H9 (cell line): ENCODE data around the gene HLX. TPM values are rescaled to one million over a fixed set of nuclear protein-coding genes. Genes with fewer than 3 reads are reported as not detected.

ENCODE experiments used
- DNase-seq: peaks from one replicate; pipeline ENCODE4 v3.0.0-alpha.2; 2017
- H2AFZ ChIP-seq: one replicate; pipeline ENCODE4 v1.6.1; 2013; ENCODE audit warnings: mild to moderate bottlenecking, low read length, control low read depth, moderate library complexity
- H2AK5ac ChIP-seq: 2 replicates; pipeline ENCODE4 v1.6.1; 2013; ENCODE audit warnings: low read length, control low read depth, mixed read lengths; ENCODE audit not compliant: insufficient read length
- H2BK120ac ChIP-seq: one replicate; pipeline ENCODE4 v1.6.1; 2013; ENCODE audit warnings: low read depth, mild to moderate bottlenecking, low read length, control low read depth, inconsistent platforms; ENCODE audit not compliant: poor library complexity, severe bottlenecking
- H2BK12ac ChIP-seq: 2 replicates; pipeline ENCODE4 v1.6.1; 2013; ENCODE audit warnings: low read length, control low read depth, mixed read lengths, low read depth; ENCODE audit not compliant: insufficient read length
- H2BK15ac ChIP-seq: 2 replicates; pipeline ENCODE4 v1.6.1; 2013; ENCODE audit warnings: low read depth, low read length, control low read depth
- H2BK20ac ChIP-seq: one replicate; pipeline ENCODE4 v1.6.1; 2013; ENCODE audit warnings: low read depth, mild to moderate bottlenecking, low read length, control low read depth, inconsistent platforms; ENCODE audit not compliant: poor library complexity, severe bottlenecking
- H2BK5ac ChIP-seq: 2 replicates; pipeline ENCODE4 v1.6.1; 2013; ENCODE audit warnings: low read length, control low read depth, mixed read lengths; ENCODE audit not compliant: insufficient read length
- H3K14ac ChIP-seq: 2 replicates; pipeline ENCODE4 v1.6.1; 2013; ENCODE audit warnings: low read length, control low read depth; ENCODE audit not compliant: insufficient read depth
- H3K18ac ChIP-seq: 2 replicates; pipeline ENCODE4 v1.6.1; 2013; ENCODE audit warnings: low read depth, mild to moderate bottlenecking, mixed read lengths, low read length, control low read depth; ENCODE audit not compliant: insufficient read length
- H3K23ac ChIP-seq: 2 replicates; pipeline ENCODE4 v1.6.1; 2013; ENCODE audit warnings: low read length, control low read depth, mixed read lengths, low read depth; ENCODE audit not compliant: insufficient read length
- H3K23me2 ChIP-seq: 2 replicates; pipeline ENCODE4 v1.6.1; 2013; ENCODE audit warnings: low read depth, mild to moderate bottlenecking, mixed read lengths, low read length, control low read depth; ENCODE audit not compliant: insufficient read length, poor library complexity, severe bottlenecking
- H3K27ac ChIP-seq: 2 replicates; pipeline ENCODE4 v1.5.1; 2013; ENCODE audit warnings: low read length, control low read depth, mixed read lengths, low read depth; ENCODE audit not compliant: insufficient read length
- H3K27me3 ChIP-seq: 2 replicates; pipeline ENCODE4 v1.6.1; 2013; ENCODE audit warnings: low read length, control low read depth, inconsistent platforms; ENCODE audit not compliant: insufficient read depth
- H3K4ac ChIP-seq: 2 replicates; pipeline ENCODE4 v1.6.1; 2013; ENCODE audit warnings: low read depth, mild to moderate bottlenecking, control low read depth, inconsistent platforms, low read length, moderate library complexity
- H3K4me1 ChIP-seq: 2 replicates; pipeline ENCODE4 v1.6.1; 2013; ENCODE audit warnings: low read length, control low read depth, inconsistent platforms; ENCODE audit not compliant: insufficient read depth
- H3K4me2 ChIP-seq: 2 replicates; pipeline ENCODE4 v1.6.1; 2013; ENCODE audit warnings: low read length, control low read depth, mixed read lengths; ENCODE audit not compliant: insufficient read length, insufficient read depth
- H3K56ac ChIP-seq: 2 replicates; pipeline ENCODE4 v1.6.1; 2013; ENCODE audit warnings: low read depth, mild to moderate bottlenecking, mixed read lengths, low read length, control low read depth; ENCODE audit not compliant: insufficient read length
- H3K79me1 ChIP-seq: 2 replicates; pipeline ENCODE4 v1.6.1; 2013; ENCODE audit warnings: low read depth, mild to moderate bottlenecking, moderate library complexity, low read length, control low read depth, inconsistent platforms; ENCODE audit not compliant: insufficient read depth, poor library complexity, severe bottlenecking
- H3K79me2 ChIP-seq: 2 replicates; pipeline ENCODE4 v1.6.1; 2013; ENCODE audit warnings: low read length, control low read depth, inconsistent platforms; ENCODE audit not compliant: insufficient read depth
- H3K9ac ChIP-seq: 2 replicates; pipeline ENCODE4 v1.6.1; 2013; ENCODE audit warnings: low read length, control low read depth, mixed read lengths; ENCODE audit not compliant: insufficient read length; ENCODE audit errors: extremely low read depth
- H3K9me3 ChIP-seq: one replicate; pipeline ENCODE4 v1.6.1; 2013; ENCODE audit warnings: low read depth, low read length, inconsistent platforms; ENCODE audit not compliant: control insufficient read depth
- H3T11ph ChIP-seq: one replicate; pipeline ENCODE4 v1.6.1; 2013; ENCODE audit warnings: mild to moderate bottlenecking, low read length, control low read depth, inconsistent platforms
- H4K20me1 ChIP-seq: one replicate; pipeline ENCODE4 v1.6.1; 2013; ENCODE audit not compliant: control insufficient read depth, insufficient read length, insufficient read depth
- H4K5ac ChIP-seq: 2 replicates; pipeline ENCODE4 v1.6.1; 2013; ENCODE audit warnings: low read depth, mild to moderate bottlenecking, mixed read lengths, low read length, control low read depth; ENCODE audit not compliant: insufficient read length
- H4K8ac ChIP-seq: replicated peaks from 2 replicates; pipeline ENCODE4 v1.6.1; 2013; ENCODE audit warnings: low read length, control low read depth, mixed read lengths, low read depth; ENCODE audit not compliant: insufficient read length
- H4K91ac ChIP-seq: 2 replicates; pipeline ENCODE4 v1.6.1; 2013; ENCODE audit warnings: low read depth, mild to moderate bottlenecking, moderate library complexity, mixed read lengths, low read length, control low read depth; ENCODE audit not compliant: insufficient read length
- H3K27ac Mint-ChIP-seq, 3 experiments: 2 replicates in 2 of 3; 3 replicates in 1 of 3; pipeline ENCODE4 v1.8.0; 2020 to 2021; ENCODE audit warnings: mixed read lengths in 3 of 3, mild to moderate bottlenecking in 1 of 3, moderate library complexity in 1 of 3
- H3K27me3 Mint-ChIP-seq: 2 replicates; pipeline ENCODE4 v1.8.0; 2021; ENCODE audit warnings: low read depth, mild to moderate bottlenecking, moderate library complexity, mixed read lengths
- H3K36me3 Mint-ChIP-seq, 3 experiments: 2 replicates in 2 of 3; 3 replicates in 1 of 3; pipeline ENCODE4 v1.8.0; 2020 to 2021; ENCODE audit warnings: low read depth in 3 of 3, mixed read lengths in 3 of 3; ENCODE audit not compliant: insufficient read depth in 1 of 3
- H3K4me1 Mint-ChIP-seq, 2 experiments: 2 replicates each; pipeline ENCODE4 v1.8.0; 2020; ENCODE audit warnings: mixed read lengths in 2 of 2
- H3K4me3 Mint-ChIP-seq, 2 experiments: 2 replicates in 1 of 2; 3 replicates in 1 of 2; pipeline ENCODE4 v1.8.0; 2020 to 2021; ENCODE audit warnings: mild to moderate bottlenecking in 2 of 2, mixed read lengths in 2 of 2, moderate library complexity in 1 of 2
- H3K9me3 Mint-ChIP-seq, 2 experiments: 2 replicates in 1 of 2; 3 replicates in 1 of 2; pipeline ENCODE4 v1.8.0; 2020; ENCODE audit warnings: mild to moderate bottlenecking in 2 of 2, mixed read lengths in 2 of 2, moderate library complexity in 1 of 2
- WGBS: extraction: QIAGEN DNeasy Blood & Tissue Kit; methylation state at CpG from one replicate; pipeline ENCODE4 v1.1.7; 2013; ENCODE audit warnings: missing lambda C conversion rate, low lambda C conversion rate, mixed read lengths; ENCODE audit not compliant: insufficient read length; ENCODE audit errors: extremely low coverage; 5-methylcytosine and 5-hydroxymethylcytosine counted together
- total RNA-seq: library from RNA; stranded (reverse); gene quantifications from 2 replicates; pipeline ENCODE4 v1.2.1, GENCODE V29; 2021
- TF ChIP-seq, protein P1 (sequence below): fragments of 200-600 bp; sonication (generic); conservative IDR thresholded peaks from 3 replicates; pipeline ENCODE4 v1.8.0; 2021; ENCODE audit warnings: antibody characterized with exemption, mild to moderate bottlenecking

The HLX gene
- total RNA-seq, 1 experiment from 2014 or later: 0.37 TPM

DNA sequence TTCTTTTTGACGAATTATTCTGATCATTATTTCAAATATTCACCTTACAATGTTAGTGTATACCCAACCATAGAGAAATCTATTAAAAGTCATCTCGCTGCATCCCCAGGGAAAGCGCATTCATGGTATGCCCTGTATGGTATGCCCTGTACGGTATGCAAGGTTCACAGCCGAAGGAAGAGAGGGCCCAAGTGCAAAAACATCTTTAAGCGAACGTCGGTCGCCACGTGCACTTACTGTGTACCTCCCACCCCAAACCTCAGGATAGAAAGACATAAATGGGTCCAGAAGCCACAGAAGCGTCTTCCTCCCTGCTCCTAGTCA, 14.4 kb downstream of the HLX start:
- H3K27ac Mint-ChIP-seq: no peak overlapping the region
- H3K4me3 Mint-ChIP-seq: peak overlapping the region; percentile 49 to 78; a peak in 4 of 5 replicates
- H2BK120ac ChIP-seq: no peak overlapping the region
- no peak overlapping the region for H2BK12ac ChIP-seq
- H4K5ac ChIP-seq: no peak overlapping the region
- H2BK15ac ChIP-seq: no peak overlapping the region
- no peak overlapping the region for H3K9ac ChIP-seq
- no peak overlapping the region for H2AK5ac ChIP-seq
- peak overlapping the region; percentile 49 for H3K4me2 ChIP-seq
- H2BK5ac ChIP-seq: no peak overlapping the region
- H3K27ac ChIP-seq: no peak overlapping the region
- no peaks in the 10 kb centered on the region for H4K20me1 ChIP-seq
- no peaks in the 10 kb centered on the region for H3K9me3 ChIP-seq
- H3K14ac ChIP-seq: no peak overlapping the region
- peaks cover 26 to 58% of the 10 kb centered on the region in 2 experiments for H3K4me1 Mint-ChIP-seq
- H3K23me2 ChIP-seq: peaks cover 9% of the 10 kb centered on the region
- no peaks in the 10 kb centered on the region for H3K79me2 ChIP-seq
- H3T11ph ChIP-seq: no peak overlapping the region
- peaks cover 2% of the 10 kb centered on the region; the same call in 1 of the 2 replicates for H3K4me1 ChIP-seq
- peaks cover 100% of the 10 kb centered on the region for H3K27me3 Mint-ChIP-seq
- no peaks in the 10 kb centered on the region; a peak in 2 of 7 replicates for H3K36me3 Mint-ChIP-seq
- H2AFZ ChIP-seq: no peak overlapping the region
- H3K23ac ChIP-seq: no peak overlapping the region
- no peak for DNase-seq
- no CpG with 5 or more reads among the region's 11 CpGs for WGBS
- H2BK20ac ChIP-seq: no peak overlapping the region
- H3K18ac ChIP-seq: no peak overlapping the region
- H3K4ac ChIP-seq: no peak overlapping the region
- H4K91ac ChIP-seq: no peak overlapping the region
- H4K8ac ChIP-seq: no peak overlapping the region
- no peak overlapping the region for H3K56ac ChIP-seq
- TF ChIP-seq, protein P1, sequence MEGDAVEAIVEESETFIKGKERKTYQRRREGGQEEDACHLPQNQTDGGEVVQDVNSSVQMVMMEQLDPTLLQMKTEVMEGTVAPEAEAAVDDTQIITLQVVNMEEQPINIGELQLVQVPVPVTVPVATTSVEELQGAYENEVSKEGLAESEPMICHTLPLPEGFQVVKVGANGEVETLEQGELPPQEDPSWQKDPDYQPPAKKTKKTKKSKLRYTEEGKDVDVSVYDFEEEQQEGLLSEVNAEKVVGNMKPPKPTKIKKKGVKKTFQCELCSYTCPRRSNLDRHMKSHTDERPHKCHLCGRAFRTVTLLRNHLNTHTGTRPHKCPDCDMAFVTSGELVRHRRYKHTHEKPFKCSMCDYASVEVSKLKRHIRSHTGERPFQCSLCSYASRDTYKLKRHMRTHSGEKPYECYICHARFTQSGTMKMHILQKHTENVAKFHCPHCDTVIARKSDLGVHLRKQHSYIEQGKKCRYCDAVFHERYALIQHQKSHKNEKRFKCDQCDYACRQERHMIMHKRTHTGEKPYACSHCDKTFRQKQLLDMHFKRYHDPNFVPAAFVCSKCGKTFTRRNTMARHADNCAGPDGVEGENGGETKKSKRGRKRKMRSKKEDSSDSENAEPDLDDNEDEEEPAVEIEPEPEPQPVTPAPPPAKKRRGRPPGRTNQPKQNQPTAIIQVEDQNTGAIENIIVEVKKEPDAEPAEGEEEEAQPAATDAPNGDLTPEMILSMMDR: no peak
- H3K27me3 ChIP-seq: peaks cover 85% of the 10 kb centered on the region
- H3K79me1 ChIP-seq: no peaks in the 10 kb centered on the region
- H3K9me3 Mint-ChIP-seq: peaks cover 3 to 14% of the 10 kb centered on the region in 2 experiments; a peak in 3 of 5 replicates
